ENCODE results near the gene LYSET.

DNA sequence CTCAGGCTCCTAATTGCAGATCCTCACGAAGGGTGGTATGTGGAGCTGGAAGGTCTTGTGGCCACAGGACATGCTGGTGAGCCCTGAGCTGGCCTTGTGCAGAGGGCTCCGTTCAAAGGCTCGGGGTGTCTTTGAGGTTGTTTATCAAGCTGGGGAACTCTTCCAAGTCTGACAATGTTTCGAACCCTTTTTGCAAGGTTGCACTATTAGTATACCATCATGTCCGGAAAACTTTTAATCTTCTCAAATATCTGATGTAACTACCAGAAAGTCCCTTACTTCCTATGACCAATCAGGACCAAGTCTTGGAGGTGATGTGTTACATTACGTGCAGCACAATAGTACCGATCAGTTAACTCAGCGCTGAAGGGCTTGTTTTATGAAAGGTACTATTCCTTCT lies 43.4 kb downstream of the LYSET start:
- TF ChIP-seq POLR2A (IDR thresholded peaks at IDR 0.05; ENCODE audit: low read depth, low read length), result no peak
- TF ChIP-seq PAX5 (IDR thresholded peaks at IDR 0.05; ENCODE audit: insufficient read depth, low read length, severe bottlenecking), result no peak
- no peak for TF ChIP-seq TAF1 (IDR thresholded peaks at IDR 0.05; ENCODE audit: low read depth, low read length)
